22Rv1 (cell line): ENCODE data around the gene ABCD2.
A peak's percentile ranks its signal among the peaks of the same experiment; 100 is the strongest.

ENCODE experiments used
- H3K27ac ChIP-seq: fragments of 450-650 bp; 2 replicates; pipeline ENCODE4 v1.5.1; 2017
- CTCF ChIP-seq: fragments of 450-650 bp; IDR thresholded peaks from 2 replicates; pipeline ENCODE4 v1.5.1; 2017; ENCODE audit warnings: mild to moderate bottlenecking
- ZFX ChIP-seq: fragments of 450-650 bp; IDR thresholded peaks from 2 replicates; pipeline ENCODE4 v1.6.1; 2017; ENCODE audit warnings: antibody characterized with exemption, borderline replicate concordance

The ABCD2 gene

GRCh38 chr12:39595928-39596327, 23.7 kb downstream of the ABCD2 start:
- no peak overlapping the region for H3K27ac ChIP-seq
- TF ChIP-seq CTCF = no peak
- TF ChIP-seq ZFX = no peak

- TF ChIP-seq ZFX (no peak), CTCF (no peak)
- no peak overlapping the region for H3K27ac ChIP-seq
These were observed 27.3 kb downstream of the ABCD2 start for GRCh38 chr12:39592295-39592694.

- H3K27ac ChIP-seq = no peak overlapping the region
- no peak for TF ChIP-seq ZFX
- no peak for TF ChIP-seq CTCF
These were observed 31.3 kb downstream of the ABCD2 start for GRCh38 chr12:39588348-39588747.

- no peak overlapping the region for H3K27ac ChIP-seq
- TF ChIP-seq CTCF (peak; percentile 41), ZFX (no peak)
These were observed 32.4 kb downstream of the ABCD2 start for GRCh38 chr12:39587225-39587624.

- no peak overlapping the region for H3K27ac ChIP-seq
- no peak for TF ChIP-seq CTCF
- no peak for TF ChIP-seq ZFX
These were observed 32.8 kb downstream of the ABCD2 start for GRCh38 chr12:39586816-39587215.

- no peak overlapping the region for H3K27ac ChIP-seq
- no peak for TF ChIP-seq CTCF
- no peak for TF ChIP-seq ZFX
These were observed 38.0 kb downstream of the ABCD2 start for GRCh38 chr12:39581592-39581991.

- H3K27ac ChIP-seq = no peak overlapping the region
- no peak for TF ChIP-seq CTCF
These were observed 44.1 kb downstream of the ABCD2 start for GRCh38 chr12:39575498-39575875.
